GM23248 (cell line): ENCODE results near the gene RFTN1.

Experiments used
- EZH2 ChIP-seq: fragments of 200-600 bp; sonication (generic); IDR thresholded peaks from 2 replicates; pipeline ENCODE4 v1.6.1; 2018; ENCODE audit warnings: antibody characterized with exemption, mild to moderate bottlenecking; ENCODE audit not compliant: insufficient read depth, poor library complexity, severe bottlenecking
- EZH2phosphoT487 ChIP-seq: fragments of 200-600 bp; sonication (generic); IDR thresholded peaks from 2 replicates; pipeline ENCODE4 v1.6.1; 2018; ENCODE audit warnings: antibody characterized with exemption, moderate library complexity, mild to moderate bottlenecking, low read depth; ENCODE audit not compliant: insufficient read depth

DNA sequence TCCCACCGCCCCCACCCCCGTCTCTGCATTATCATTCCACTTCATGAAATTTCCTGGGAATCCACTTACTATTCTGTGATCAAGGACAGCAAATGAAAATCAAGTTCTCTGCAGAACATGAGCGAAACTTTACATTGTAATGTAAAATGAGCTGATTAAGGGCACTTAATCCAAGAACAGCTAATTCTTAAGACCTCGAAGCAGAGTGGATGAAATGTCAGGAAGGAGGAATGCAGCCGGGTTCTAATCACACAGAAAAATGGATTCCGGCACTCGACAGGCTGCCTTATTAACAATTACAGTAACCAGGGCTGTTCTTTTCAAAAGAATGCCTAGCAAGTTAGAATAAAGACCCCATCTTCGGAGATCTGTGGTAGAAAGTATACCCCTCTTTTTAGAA is 57.5 kb downstream of the RFTN1 start:
- TF ChIP-seq EZH2 (no peak), EZH2phosphoT487 (no peak)
